Measurements from ENCODE around the gene AP1G2.

- TF ChIP-seq CTCF (IDR thresholded peaks at IDR 0.05) (no peak), ZFX (IDR thresholded peaks at IDR 0.05; ENCODE audit: borderline replicate concordance) (no peak)
These were observed 37.1 kb downstream of the AP1G2 start for GRCh38 chr14:23530375-23531055.

Measured in 22Rv1 (cell line).